Epithelial cell of esophagus (primary cell): ENCODE results near the gene NARF.

Source experiments
- DNase-seq: peaks from one replicate; pipeline ENCODE4 v3.0.0; 2010; ENCODE audit warnings: low read depth
- H3K4me3 ChIP-seq: 2 replicates; pipeline ENCODE4 v1.5.1; 2011; ENCODE audit warnings: mild to moderate bottlenecking, low read length, control low read depth
- TF ChIP-seq, protein P1 (sequence below): IDR thresholded peaks from 2 replicates; pipeline ENCODE4 v1.5.1; 2011; ENCODE audit warnings: low read depth, mild to moderate bottlenecking, low read length, control low read depth, inconsistent platforms; ENCODE audit not compliant: insufficient read depth; ENCODE audit errors: missing control alignments

The NARF gene

DNA sequence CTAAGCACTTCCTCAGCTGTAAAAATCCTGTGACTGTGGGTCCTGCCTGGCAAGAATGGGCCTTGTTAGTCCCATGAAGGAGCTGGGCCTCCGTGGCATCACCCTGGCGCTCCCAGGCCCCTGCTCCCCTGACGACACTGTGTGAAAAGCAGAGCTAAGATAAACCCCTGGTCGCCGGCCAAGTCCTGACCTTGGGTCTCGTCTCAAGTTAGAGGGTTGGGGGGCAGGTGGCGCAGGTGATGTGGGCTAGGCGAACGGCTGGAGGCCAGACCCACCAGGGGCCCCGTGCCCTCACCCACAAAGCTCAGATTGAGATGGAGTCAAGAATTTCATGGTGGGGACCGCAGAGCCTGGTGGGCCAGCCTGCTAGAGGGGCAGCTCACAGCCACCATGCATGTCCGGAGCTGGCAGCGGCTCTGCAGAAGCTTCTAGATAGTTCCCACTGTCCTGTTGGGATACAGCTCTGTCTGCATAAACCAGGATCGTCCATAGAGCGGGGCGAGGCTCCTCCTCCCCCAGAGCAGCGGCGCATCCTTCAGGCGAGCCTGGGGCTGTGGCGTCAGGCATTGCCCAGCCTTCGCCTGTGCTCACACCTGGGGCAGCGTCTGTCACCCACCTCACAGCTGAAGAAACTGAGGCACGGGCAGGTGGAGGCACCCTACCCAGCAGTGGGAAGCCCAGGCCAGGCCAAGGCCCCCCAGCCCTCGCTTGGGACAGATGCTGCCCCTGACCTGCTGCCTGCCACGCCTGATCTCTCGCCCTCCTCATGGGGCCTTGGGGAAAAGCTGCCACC lies 19.9 kb upstream of the NARF start:
- H3K4me3 ChIP-seq, result no peak overlapping the region
- DNase-seq, result no peak
- TF ChIP-seq, protein P1, sequence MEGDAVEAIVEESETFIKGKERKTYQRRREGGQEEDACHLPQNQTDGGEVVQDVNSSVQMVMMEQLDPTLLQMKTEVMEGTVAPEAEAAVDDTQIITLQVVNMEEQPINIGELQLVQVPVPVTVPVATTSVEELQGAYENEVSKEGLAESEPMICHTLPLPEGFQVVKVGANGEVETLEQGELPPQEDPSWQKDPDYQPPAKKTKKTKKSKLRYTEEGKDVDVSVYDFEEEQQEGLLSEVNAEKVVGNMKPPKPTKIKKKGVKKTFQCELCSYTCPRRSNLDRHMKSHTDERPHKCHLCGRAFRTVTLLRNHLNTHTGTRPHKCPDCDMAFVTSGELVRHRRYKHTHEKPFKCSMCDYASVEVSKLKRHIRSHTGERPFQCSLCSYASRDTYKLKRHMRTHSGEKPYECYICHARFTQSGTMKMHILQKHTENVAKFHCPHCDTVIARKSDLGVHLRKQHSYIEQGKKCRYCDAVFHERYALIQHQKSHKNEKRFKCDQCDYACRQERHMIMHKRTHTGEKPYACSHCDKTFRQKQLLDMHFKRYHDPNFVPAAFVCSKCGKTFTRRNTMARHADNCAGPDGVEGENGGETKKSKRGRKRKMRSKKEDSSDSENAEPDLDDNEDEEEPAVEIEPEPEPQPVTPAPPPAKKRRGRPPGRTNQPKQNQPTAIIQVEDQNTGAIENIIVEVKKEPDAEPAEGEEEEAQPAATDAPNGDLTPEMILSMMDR, result no peak

DNA sequence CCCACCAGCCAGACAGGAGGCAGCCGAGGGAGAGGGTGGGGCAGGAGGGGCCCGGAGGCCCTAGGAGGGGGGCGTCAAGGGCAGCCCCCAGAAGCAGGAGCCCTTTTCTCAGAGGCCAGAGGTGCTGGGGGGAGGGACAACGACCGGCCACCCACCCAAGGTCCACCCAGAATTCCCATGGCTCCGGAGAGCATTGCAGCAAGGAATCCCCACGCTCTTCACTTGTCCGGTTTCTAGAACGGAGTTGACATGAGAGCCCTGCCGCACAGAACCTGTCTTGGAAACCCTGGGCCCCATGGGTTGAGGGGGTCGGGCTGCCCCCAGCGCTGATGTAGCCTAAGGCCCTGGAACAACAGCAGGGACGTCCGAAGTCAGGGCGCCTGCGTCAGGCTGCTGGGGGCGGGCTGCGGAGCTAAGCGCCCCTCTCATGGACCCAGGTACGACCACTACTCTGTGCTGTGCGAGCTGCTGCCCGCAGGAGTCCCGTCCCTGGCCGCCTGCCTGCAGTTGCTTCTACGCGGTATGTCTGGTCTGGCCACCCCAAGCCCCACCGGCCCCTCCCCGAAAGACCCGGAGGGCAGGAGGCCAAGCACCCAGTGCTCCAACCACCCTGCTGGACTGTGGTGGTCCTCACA lies 19.2 kb upstream of the NARF start:
- no peak overlapping the region for H3K4me3 ChIP-seq
- no peak for DNase-seq
- TF ChIP-seq, protein P1, result no peak

DNA sequence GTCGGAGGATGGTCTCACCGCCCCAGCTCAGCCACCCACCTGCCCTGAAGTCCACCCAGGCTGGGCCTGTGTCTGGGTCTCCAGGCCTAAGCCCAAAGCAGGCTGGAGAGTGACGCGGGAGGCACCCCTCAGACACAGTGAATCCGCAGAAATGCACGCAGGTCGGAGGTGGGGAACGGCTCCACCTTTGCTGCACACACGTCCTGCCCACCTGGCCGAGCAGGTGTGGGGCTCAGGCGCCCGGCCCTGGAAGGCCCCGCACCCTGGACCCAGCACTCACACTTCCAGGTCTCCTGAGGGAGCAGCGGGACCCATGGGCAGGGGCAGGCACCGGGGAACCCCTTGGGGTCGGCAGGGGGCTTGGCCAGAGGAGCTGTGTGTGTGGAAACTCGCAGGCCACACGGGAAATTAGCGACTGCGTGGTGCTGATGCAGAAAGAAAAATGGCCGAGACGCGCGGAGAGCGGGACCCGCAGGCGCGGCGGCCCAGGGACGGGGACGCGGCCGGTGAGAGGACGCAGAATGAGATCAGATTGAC lies 18.6 kb upstream of the NARF start:
- TF ChIP-seq, protein P1, result no peak
- DNase-seq, result no peak
- no peak overlapping the region for H3K4me3 ChIP-seq

DNA sequence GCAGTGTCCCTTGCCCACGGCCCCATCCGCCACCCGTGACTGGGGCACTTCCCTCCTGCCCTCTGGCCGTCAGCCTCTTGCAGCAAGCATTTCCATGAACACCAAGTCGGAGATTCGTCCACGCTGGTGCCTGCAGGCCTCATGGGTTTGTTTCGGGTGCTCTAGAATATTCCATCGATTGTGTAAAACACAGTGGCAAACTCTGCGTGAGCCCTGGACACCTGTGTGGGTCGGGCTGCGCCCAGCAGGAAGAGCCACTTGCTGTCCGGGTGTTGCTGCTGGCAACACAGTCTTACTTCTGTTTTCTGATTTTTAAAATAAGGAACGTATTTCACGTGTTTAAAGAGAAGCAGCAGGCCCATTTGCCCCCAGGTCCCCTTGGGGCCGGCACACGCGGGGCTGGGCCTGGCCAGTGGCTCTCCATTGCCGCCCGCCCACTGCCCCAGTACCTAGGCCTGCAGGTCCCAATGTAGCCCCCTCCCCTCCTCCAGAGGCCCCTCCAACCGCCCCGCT lies 18.0 kb upstream of the NARF start:
- DNase-seq, result no peak
- H3K4me3 ChIP-seq, result no peak overlapping the region
- TF ChIP-seq, protein P1, result no peak

DNA sequence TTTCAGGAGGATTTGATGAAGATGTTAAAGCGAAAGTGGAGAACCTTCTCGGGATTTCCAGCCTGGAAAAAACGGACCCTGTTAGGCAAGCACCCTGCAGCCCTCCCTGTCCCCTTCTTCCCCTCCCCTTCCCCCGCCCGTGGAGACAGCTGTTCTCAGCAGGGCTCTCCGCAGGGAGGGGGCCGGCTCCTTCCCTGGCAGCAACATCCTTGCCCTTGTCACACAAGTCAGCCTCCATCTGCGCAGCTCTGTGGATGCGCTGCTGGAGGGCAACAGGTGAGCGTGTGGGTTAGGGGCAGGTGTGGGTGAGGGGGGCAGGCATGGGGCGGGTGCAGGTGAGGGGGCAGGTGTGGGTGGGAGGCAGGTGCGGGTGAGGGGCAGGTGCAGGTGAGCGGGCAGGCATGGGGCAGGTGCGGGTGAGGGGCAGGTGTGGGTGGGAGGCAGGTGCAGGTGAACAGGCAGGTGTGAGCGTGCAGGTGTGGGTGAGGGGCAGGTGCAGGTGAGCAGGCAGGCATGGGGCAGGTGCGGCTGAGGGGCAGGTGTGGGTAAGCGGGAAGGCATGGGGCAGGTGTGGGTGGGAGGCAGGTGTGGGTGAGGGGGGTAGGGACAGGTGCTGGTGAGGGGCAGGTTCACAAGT lies 17.4 kb upstream of the NARF start:
- H3K4me3 ChIP-seq, result no peak overlapping the region
- no peak for DNase-seq
- TF ChIP-seq, protein P1, result no peak

DNA sequence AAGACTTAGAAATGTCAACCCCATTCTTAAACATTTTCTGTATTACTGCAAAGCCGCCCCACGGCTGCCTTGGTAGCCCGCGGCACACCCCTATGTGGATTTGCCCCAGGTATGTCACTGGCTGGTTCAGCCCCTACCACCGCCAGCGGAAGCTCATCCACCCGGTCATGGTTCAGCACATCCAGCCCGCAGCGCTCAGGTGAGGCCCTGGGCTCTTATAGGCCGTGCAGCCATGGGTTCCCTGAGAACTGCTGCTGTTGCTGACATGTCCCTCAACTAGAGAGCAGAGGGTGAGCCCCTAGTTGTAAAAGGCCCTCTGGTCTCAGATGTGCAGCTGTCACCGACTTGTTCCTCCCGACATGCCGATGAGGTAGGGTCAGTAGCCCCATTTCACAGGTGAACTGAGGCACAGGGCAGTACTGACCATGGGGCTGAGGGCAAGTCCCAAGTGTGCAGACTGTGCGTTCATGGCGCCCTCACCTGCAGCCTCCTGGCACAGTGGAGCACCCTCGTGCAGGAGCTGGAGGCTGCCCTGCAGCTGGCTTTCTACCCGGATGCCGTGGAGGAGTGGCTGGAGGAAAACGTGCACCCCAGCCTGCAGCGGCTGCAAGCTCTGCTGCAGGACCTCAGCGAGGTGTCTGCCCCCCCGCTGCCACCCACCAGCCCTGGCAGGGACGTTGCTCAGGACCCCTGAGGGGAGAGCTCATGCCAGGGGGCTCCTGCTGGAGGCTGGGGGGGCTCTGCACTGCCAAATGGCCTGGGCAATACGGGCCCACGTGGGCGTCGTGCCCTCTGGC lies 16.7 kb upstream of the NARF start:
- TF ChIP-seq, protein P1, result no peak
- DNase-seq, result no peak
- H3K4me3 ChIP-seq, result no peak overlapping the region
